Fibroblast of mammary gland (primary cell): ENCODE results near the gene ENTPD8.

Source experiments
- DNase-seq: peaks from one replicate; pipeline ENCODE4 v3.0.0-alpha.2; 2010; ENCODE audit warnings: low read depth
- H3K4me3 ChIP-seq: 2 replicates; pipeline ENCODE4 v1.5.1; 2011; ENCODE audit warnings: low read depth, mild to moderate bottlenecking, low read length, moderate library complexity; ENCODE audit not compliant: control insufficient read depth
- CTCF ChIP-seq: conservative IDR thresholded peaks from 2 replicates; pipeline ENCODE4 v1.5.1; 2011; ENCODE audit warnings: low read depth, low read length, inconsistent platforms; ENCODE audit not compliant: control insufficient read depth, insufficient read depth

ENTPD8 gene

GRCh38 chr9:137464291-137464999 is 23.3 kb upstream of the ENTPD8 start:
- no peak for TF ChIP-seq CTCF
- DNase-seq: no peak

GRCh38 chr9:137463931-137464290 is 22.8 kb upstream of the ENTPD8 start:
- no peak overlapping the region for H3K4me3 ChIP-seq
- TF ChIP-seq CTCF: no peak
- no peak for DNase-seq

More at GRCh38 chr9:137464291-137464999, 23.3 kb upstream of the ENTPD8 start:
- no peak overlapping the region for H3K4me3 ChIP-seq

- H3K4me3 ChIP-seq: no peak overlapping the region
- no peak for TF ChIP-seq CTCF
- DNase-seq: no peak
Observed at GRCh38 chr9:137462986-137463930, 22.1 kb upstream of the ENTPD8 start.

- no peak for TF ChIP-seq CTCF
- H3K4me3 ChIP-seq: no peak overlapping the region
- no peak for DNase-seq
Observed at GRCh38 chr9:137462396-137462985, 21.3 kb upstream of the ENTPD8 start.

GRCh38 chr9:137461663-137462395 is 20.7 kb upstream of the ENTPD8 start:
- peak; percentile 58 for DNase-seq
- H3K4me3 ChIP-seq: no peak overlapping the region
- no peak for TF ChIP-seq CTCF

- H3K4me3 ChIP-seq: no peak overlapping the region
- DNase-seq: no peak
- no peak for TF ChIP-seq CTCF
Observed at GRCh38 chr9:137461316-137461662, 20.1 kb upstream of the ENTPD8 start.
